ENCODE data around the gene GGT6.
A peak's percentile ranks its signal among the peaks of the same experiment; 100 is the strongest.

Gene GGT6

DNA sequence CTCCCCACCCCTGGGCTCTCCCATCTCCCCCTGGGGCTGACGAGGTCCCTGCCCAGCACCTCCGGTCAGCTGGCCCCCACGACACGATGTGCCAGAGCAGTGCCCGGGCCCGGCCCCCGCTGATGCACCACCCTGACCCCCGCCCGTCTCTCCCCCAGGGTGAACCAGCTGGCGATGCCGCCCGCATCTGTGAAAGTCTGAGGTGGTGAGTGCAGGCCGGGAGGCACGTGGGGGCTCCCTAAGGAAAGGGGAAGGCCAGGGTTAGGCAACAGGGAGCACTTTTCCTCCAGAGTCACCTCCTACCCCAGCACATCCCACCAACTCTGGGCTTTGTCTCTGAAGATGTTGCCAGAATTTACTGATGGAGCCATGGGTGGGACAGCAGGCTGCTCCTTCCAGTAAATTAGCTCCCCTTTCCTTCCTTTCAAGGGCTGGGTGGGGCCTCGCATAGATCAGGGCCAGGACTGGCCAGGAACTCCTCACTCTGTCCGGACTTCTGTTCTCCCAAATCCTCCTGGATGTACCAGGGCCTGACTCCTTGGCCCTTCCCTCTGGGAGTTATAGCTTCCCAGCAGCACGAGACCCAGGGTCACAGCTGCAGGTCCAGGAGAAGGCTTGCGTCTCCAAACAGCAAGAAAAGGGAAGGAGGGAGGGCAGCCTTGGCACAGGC, 23.5 kb downstream of the GGT6 start:
- no peak for DNase-seq

DNA sequence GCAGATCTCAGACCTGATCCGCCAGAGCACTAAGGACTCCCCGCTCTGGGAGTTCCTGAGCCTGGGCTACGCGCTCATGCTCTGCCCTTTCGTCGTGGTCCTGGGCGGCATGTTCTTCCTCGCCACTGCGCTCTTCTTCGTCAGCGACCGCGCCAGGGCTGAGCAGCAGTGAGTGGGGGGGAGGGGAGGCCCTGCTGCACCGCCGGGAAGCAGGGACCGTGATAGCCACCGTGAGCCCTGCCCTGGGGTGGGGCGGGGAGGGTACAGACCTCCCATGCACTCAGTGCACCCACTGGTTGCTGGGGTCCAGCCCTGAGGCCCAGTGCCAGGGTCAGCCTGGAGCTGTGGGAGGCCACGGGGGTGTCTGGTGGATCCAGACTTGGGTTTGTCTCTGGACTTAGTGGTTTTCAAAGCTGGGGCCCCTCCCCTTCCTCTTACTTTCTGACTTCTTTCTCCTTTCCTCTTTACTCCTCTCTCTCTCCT, 24.1 kb downstream of the GGT6 start:
- peak; percentile 13 for DNase-seq

DNA sequence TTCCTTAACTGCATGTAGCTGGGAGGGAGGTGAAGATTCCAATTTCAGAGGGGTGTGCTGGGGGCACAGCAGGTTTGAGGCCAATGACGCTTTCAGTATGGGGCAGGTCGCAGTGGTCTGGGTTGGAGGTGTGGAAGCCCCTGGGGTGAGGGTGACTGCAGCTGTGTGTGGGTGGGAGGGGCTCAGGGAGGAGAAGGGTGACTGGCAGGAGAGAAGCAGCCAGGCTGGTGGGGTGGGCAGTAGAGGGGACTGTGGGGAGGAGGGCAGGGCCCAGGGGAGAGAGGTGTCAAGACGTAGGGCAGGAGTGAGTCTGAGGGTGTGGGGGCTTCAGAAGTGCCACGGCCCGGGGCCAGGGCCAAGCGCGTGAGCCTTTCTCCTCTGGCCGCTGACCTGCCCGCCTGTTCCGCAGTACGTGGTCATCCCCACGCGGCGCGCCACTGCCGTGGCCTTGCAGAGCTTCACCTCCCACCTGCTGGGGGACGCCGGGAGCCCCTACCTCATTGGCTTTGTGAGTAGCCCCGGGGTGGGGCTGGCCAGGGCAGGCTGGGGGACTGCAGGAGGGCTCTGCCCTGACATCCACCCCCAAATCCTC, 24.6 kb downstream of the GGT6 start:
- no peak for DNase-seq

DNA sequence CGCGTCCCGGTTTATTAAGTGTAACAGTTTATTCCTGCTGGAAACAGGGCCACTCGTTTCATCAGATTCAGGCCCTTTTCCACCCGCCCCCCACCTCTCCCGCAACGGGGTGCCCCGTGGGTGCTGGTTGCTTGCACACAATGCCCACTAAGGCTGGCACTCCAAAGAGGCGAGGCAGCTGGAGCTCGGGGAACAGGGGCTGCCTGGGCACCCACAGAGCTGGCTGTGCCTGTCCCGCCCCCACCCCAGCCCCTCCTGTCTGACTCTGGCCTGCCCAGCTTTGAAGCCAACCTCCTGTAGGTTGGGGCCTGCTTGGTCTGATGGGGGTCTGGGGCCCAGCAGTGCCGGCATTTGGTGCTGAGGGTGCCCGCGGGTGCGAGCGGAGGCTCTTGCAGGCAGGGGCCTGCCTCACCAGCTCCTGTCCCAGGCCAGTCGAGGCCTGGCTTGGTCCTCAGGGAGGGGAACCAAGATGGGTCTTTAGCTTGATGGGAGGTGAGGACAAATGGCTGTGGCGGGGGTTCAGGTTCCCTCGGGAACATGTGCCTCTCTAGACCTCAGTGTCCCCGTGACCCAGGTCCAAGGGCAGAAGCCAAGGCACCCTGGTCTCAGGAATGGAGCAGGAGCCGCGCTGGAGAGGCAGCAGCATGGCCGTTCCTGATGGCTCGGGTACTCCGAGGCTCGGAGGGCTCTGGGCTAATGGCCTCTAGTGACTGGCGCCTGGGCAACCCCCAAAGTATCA, 25.3 kb downstream of the GGT6 start:
- no peak for DNase-seq

DNA sequence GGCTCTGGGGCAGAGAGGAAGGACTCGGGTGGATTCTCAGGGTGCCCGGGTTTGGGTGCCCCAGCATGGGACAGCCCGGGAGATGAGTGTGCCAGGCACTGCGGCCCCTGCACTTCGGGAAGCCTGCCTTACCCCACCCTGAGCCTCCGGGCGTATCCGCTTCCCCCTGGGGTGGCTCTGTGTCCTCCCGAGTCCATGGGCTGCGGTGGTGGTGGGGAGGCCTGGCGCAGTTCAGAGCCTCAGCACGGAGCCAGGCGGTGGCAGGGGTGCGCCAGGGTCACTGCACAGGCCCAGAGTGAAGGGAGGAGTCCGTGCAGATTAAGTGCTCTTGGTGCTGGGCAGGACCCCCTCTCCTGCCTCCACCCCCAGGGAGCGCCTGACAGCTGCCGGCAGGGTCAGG, 25.9 kb downstream of the GGT6 start:
- no peak for DNase-seq

DNA sequence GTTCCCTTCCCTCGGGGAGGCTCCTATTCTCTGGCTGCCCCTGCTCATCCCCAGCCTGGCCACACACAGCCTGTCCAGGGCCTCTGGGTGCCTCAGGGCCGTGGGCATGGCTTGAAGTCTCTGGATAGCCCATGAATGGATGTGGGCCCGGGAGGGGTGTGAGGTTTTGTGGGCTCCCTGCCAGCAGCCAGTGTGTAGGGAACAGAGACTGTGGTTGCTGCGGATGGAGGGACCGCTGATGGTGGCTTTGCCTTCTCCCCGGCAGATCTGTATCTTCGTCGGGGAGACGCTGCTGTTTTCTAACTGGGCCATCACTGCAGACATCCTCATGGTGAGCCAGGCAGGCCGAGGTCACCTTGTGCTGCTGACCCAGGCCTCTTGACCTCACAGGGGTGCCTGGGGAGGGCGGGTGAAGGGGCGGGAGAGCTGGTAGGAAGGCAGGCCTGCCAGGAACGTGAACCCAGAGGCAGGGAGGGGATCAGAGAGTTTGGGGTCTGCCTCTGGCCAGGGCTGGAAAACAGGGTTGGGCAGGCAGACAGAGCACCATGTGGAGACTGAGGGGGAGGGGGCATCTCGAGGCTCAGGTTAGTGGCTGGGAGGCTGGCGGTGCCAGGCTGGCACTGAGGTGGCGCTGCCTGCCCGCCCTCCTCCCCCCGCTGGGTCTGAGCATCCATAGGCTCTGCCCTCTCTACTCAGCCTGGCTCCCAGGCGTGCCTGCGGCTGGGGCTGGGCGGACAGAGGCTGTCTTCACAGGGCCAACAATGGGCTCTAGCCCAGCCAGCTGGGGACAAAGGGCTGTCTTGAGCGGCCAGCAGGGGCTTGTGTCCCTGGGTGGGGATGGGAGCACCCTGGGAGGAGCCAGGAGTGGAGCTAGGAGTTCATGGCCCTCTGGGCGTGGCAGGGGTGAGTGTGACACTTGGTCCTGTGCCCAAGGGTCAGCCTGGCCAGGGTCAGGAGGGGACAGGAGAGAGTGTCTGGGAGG, 26.6 kb downstream of the GGT6 start:
- DNase-seq: no peak

DNA sequence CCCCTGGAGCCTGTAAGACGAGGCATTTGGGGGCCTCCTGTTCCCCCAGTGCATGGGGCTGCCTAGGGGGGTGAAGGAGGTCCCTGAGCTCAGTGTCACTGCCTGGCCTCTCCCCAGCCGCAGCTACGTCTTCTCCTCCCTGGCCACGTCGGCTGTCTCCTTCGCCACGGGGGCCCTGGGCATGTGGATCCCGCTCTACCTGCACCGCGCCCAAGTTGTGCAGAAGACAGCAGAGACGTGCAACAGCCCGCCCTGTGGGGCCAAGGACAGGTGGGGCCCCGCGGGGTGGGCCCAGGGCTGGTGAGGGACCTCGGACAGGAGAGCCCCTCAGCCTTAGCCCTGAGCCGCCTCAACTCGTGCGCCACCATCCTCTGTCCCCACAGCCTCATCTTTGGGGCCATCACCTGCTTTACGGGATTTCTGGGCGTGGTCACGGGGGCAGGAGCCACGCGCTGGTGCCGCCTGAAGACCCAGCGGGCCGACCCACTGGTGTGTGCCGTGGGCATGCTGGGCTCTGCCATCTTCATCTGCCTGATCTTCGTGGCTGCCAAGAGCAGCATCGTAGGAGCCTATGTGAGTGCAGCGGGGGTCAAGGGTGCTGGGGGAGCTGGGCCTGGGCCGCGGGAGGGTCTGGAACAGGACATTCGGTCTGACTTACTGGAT, 27.4 kb downstream of the GGT6 start:
- no peak for DNase-seq

DNA sequence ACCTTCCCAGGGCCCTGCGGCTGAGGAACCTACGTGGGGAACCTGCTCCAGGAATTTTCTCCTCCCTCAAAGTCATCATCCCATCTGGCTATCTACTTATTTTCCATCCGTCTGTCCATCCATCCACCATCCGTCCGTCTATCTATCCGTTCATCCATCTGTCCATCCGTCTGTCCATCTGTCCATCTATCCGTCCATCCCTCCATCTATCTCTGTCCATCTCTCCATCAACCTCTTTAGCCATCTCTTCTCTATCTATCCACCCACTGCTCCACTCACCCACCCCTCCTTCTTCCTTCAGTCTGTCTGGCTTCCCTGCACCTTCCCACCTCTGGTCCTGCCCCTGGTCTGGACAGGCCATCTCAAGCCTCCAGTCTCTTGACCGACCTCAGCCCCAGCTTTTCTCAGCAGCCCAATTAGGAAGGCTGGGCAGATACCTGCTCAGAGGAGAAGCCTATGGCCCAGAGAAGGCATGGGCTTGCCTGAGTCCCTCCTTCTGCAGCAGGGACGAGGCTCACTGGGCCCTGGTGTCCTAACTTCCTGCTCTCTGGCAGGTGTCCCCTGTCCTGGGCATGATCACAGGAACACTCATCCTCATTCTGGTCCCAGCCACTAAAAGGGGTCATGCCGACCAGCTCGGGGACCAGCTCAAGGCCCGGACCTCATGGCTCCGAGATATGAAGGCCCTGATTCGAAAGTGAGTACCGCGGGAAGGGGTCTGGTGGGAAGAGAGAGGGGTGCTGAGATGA, 28.2 kb downstream of the GGT6 start:
- DNase-seq: no peak

DNA sequence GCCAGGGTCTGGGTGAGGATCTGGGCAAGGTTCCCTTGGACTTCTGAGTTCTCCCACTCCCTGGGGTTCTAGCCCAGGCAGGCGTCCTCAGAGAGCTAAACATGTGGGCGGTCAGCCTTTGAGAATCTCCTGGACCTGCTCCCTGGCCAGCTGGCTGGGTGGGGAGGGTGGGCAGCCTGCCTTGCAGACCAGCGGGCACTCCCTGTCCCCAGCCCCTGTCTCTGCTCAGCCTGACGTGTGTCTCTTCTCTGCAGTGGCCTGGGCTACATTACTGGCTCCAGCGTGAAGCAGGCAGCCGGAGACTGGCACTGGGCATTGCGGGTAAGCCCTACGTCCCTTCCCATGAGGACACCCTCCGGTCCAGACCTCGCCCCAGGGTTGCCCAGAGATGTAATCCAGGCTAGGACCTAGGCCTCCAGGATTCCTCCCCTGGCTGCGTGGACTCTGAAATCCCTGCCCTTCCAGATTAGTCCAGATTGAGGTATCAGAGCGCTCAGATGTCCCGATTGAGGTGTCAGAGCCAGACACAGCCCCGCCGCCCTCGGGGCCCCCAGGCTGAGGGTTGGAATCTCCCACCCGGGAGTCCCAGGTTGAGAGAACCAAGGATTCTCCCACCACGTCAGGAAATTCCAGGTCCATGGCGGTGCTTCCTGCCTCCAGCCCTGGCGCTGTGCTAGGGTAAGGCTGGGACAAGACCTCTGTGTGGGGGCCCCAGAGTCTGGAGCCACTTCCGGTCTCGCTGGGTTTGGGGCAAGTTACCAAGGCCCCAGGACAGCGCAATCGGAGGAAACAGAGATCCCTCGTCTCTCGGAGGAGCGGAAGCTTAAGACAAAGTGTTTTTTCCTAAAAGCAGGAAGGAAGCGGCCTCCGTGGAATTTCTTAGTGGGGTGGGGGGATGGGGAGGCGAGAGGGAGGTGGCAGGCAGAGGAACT, 29.3 kb downstream of the GGT6 start:
- DNase-seq: peak; percentile 11

DNA sequence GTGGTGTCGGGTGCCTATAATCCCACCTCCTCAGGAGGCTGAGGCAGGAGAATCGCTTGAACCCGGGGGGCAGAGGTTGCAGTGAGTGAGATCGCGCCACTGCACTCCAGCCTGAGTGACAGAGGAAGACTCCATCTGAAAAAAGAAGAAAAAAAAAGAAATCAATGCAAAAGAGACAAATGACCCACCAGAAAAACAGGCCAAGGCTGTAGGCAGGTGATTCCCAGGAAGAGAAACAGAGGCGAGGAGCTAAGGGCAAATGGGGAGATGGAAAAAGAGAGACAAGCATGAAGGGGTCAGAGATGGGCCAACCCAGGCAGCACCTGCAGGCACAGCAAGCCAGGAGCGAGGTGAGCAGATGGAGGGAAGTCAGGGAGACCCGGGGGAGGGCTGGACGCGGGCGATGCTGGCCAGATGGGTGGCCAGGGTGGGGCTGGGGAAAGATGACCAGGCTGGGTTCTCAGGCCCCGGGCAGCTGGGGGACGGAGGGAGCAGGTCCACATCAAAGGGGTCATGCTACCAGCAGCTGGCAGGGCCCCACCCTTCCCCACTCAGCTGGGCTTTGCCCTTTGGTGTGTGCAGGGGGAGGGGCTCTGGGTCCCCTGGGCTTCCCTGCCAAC, 30.7 kb downstream of the GGT6 start:
- DNase-seq: no peak

DNA sequence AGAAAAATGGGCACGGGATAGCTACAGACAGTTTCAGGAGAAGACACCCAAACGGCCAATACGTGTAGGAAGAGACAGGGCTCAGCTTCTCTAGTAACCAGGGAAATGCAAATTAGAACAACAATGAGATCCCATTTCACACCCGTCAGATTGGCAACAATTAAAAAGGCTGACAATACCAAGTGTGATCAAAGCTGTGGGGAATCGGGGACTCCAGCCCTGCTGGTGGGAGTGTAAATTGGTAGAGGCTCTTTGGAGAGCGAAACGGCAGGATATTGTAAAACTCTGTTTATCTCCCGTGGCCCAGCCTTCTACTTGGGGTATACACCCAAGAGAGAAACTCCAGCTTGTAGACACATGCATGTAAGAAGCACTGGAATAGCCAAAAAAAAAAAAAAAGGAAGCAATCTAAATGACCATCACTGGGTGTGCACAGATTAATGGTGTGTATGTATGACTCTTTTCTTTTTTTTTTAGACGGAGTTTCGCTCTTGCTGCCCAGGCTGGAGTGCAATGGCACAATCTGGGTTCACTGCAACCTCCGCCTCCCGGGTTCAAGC, 32.7 kb downstream of the GGT6 start:
- no peak for DNase-seq

DNA sequence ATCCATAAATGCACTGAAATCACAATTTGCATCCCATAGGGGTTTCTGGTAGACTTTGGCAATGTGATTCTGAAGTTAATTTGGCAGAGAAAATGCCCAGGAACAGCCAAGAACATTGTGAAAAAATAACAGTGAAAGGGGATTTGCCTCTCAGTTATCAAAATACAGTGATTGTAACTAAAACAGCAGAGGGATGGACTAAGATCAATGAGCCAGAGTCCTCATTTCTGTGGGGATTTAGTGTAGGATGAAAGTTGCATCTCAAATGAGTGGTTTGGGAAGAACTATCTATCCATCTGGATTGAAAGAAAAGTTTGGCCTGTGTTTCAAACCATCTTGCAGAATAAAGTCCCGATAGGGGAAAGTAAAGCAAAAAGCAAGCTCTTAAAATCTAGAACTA, 33.2 kb downstream of the GGT6 start:
- no peak for DNase-seq

DNA sequence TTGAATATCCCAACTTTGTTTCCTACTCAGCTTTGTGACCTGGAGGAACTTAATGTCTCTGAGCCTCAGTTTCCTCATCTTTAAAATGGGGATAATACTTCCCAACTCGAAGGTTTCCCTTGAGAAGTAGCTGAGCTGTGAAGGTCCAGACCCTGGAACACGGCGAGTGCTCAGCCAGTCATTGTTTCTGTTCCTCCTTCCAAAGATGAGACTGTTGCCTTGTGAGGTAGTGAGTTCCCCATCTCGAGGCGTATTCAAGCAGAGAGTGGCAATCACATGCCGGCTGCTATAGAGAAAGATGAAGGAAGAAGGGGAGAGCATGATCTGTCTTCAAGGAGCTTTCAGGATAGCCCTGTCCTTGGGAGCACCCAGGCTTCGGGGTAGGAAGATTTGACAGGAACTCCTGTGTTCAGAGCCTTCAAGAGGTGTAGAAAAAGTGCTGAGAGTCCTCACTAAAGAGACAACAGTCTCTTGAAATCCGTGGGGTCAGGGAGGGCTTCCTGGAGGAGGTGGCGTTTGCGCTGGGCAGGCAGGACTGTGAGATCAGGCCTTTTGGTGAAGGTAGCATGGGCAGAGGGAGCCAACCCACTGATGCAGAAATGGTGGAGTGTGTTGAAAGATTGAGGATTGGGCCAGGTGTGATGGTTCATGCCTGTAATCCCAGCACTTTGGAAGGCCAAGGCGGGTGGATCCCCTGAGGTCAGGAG, 34.5 kb downstream of the GGT6 start:
- no peak for DNase-seq

DNA sequence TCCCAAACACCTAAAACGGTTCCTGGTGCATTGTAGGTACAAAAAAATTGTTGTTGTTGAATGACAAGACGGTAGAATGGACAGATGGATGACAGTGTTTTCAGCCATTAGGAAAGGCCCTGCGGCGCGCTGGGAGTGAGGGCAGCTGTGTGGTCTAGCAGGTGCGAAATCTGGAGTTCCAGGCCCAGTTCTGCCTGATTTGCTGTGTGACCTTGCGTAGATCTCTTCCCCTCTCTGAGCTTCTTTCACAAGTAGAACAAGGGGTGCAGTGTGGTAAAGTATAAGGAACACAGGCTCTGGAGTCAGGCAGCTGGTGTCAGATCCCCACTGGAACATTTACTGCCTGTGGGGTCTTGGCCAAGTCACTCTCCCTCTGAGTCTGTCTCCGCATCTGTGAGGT, 36.4 kb downstream of the GGT6 start:
- no peak for DNase-seq

DNA sequence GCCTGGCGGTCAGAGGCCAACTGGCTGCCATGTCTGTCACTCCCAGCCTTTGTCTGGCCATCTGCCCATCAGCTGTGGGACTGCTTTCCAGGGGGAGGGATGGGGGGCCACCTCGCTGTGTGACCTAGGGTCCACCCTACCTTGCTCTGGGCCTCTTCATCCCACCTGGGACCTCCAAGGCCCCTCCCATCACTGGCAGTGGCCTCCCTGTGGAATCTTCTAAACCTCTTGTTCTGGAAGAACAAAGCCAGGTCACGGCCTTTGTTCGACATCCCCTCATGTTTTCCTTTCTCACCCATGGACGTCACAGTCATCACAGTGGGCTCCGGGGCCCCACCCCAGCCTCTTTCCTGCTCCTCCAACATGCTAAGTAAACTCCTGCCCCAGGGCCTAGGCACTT, 37.7 kb downstream of the GGT6 start:
- no peak for DNase-seq

DNA sequence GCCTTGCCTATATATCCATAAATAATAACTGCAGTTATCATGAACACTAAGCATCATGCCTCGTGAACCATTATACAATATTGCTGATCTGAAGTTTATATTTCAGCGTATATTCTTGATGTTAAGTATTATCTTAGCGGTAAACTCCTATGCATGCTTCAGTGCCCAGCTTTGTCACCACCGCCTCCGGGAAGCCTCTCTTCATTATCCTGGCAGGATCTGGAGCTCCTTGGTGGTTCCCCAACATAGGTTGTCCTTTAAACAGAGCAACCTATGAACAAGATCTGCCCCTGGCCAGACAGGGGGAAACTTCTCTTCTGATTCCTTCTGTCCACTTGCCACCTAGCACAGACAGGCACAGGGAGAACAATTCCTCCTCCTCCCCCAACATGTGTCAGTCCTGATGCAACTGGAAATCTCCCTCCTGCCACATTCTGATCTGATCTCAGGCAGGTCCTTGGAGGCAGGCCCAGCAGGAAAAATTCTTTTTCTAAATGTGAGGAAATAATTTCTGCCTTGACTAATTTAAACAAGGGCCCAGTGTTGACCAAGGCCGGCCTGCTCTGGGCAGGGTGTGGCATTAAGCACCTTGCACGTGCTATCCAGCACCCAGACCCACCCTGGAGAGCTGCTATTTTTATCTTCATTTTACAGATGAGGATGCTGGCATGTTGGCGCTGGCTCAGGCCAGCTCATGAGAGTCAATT, 39.3 kb downstream of the GGT6 start:
- peak; percentile 27 for DNase-seq

DNA sequence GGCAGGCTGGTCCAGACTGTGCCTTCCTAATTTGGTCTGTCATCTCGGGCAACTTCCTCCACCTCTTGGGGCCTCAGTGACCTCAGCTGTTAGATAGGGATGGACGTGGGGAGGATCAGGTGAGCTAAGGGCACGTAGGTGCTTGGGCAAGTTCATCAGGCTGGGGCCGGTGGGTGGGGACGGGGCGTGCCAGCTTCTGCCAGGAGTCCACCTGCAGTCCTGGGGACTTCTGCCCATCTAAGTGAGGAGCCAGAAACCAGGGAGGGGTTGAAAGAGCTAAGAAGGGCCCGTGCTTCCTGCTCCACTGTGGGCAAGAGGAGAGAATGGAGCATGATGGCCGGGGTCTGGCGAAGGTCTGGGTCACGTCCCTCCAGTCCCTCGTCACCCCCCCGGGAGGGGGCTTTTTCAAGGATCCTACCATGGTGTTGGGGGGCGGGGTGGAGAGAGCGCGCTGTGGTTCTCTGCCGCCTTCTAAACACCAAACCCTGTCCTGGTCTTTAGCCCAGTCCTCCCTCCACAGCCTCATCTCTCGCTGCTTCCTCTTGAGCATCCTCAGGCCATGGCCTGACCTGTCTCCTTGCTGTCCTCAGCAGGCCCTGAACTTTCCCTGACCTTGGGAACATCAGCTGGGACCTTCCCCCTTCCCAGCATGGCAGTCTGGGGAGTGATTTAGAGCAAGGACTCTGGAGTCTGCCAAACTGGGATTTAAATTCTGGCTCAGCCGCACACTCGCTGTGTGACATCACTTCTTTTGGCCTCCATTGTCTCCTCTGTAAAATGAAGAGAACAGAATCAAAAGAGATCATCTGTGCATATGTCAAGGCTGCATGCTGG, 40.1 kb downstream of the GGT6 start:
- no peak for DNase-seq
